ENCODE measurements around the gene SLC35B1.

The SLC35B1 gene

GRCh38 chr17:49742166-49742638, 34.4 kb upstream of the SLC35B1 start:
- DNase-seq (ENCODE audit: low spot score in 2 of 2) = no peak
- no peaks in the 10 kb centered on the region for H3K4me1 ChIP-seq
- in situ Hi-C loops (cut with MboI; ENCODE audit: low sequenced_read_pairs) = no loop called here

DNA sequence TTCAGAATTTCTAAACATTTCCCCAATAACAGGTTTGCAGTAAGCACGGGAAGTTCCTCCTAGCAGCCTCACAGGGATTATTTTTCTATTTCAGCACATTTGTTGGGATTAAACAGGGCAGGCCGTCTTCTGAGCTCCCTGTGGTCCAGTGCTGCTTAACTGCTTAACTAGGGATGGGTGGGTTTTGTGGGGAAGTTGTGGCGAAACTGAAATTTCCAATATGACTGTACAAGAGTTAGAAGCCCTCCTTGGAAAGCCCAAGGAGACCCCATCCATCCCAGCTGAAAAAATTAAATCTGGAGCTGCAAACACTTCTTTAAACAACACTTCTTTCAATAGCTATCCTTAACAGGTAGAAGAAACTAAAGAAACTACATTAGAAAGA, 33.9 kb upstream of the SLC35B1 start:
- no peaks in the 10 kb centered on the region for H3K36me3 ChIP-seq (replicated peaks)
- no peak for DNase-seq (ENCODE audit: low spot score in 2 of 2)

More at GRCh38 chr17:49742166-49742638, 34.4 kb upstream of the SLC35B1 start:
- Histone ChIP-seq H3K9me3 (no peaks in the 10 kb centered on the region), H3K36me3 (replicated peaks) (no peaks in the 10 kb centered on the region), H3K27me3 (ENCODE audit: low read depth) (no peaks in the 10 kb centered on the region), H3K4me3 (no peak overlapping the region)

DNA sequence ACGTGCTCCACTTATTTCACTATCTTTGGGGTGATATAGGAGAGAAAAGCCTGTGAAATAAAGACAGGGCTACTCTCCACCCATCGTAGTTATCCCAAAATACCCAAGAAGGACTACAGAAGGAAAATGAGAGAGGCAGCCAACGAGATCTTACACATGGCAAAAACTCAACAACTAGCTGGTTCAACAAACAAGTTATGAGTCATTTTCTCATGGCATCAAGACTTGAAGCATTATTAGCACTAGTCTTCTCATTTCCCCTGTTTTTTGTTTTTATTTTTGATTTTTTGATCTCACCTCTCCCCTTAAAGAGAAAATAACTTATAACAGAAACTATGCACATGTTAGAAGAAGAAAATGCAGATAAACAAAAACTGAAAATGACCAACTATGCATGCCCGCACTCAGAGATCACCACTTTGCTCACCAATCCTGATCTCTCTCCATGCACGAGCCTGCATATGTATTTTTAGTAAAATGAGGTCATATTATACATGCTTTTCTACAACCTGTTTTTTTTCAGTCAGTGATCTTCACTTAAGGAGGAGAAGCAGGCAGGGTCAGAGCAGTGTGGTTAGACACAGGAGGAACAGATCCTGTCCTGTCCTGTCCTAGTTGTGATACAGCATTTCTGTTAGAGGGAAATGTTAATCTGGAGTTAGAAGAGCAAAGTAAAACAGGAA, 33.4 kb upstream of the SLC35B1 start:
- H3K4me3 ChIP-seq = no peak overlapping the region
- H3K36me3 ChIP-seq (replicated peaks) = no peaks in the 10 kb centered on the region
- no peak for DNase-seq (ENCODE audit: low spot score in 2 of 2)
- H3K27me3 ChIP-seq (ENCODE audit: low read depth) = no peaks in the 10 kb centered on the region
- H3K4me1 ChIP-seq = no peaks in the 10 kb centered on the region
- in situ Hi-C loops (cut with MboI; ENCODE audit: low sequenced_read_pairs) = no loop called here
- H3K9me3 ChIP-seq = no peaks in the 10 kb centered on the region

More for the DNA sequence above, 33.9 kb upstream of the SLC35B1 start:
- Histone ChIP-seq H3K27me3 (ENCODE audit: low read depth) (no peaks in the 10 kb centered on the region), H3K9me3 (no peaks in the 10 kb centered on the region), H3K4me3 (no peak overlapping the region), H3K4me1 (no peaks in the 10 kb centered on the region)
- in situ Hi-C loops (cut with MboI; ENCODE audit: low sequenced_read_pairs) = no loop called here

GRCh38 chr17:49739641-49740271, 32.0 kb upstream of the SLC35B1 start:
- Histone ChIP-seq H3K4me3 (no peak overlapping the region), H3K4me1 (no peaks in the 10 kb centered on the region), H3K27me3 (ENCODE audit: low read depth) (no peaks in the 10 kb centered on the region), H3K9me3 (no peaks in the 10 kb centered on the region), H3K36me3 (replicated peaks) (no peaks in the 10 kb centered on the region)
- in situ Hi-C loops (cut with MboI; ENCODE audit: low sequenced_read_pairs) = no loop called here
- no peak for DNase-seq (ENCODE audit: low spot score in 2 of 2)

DNA sequence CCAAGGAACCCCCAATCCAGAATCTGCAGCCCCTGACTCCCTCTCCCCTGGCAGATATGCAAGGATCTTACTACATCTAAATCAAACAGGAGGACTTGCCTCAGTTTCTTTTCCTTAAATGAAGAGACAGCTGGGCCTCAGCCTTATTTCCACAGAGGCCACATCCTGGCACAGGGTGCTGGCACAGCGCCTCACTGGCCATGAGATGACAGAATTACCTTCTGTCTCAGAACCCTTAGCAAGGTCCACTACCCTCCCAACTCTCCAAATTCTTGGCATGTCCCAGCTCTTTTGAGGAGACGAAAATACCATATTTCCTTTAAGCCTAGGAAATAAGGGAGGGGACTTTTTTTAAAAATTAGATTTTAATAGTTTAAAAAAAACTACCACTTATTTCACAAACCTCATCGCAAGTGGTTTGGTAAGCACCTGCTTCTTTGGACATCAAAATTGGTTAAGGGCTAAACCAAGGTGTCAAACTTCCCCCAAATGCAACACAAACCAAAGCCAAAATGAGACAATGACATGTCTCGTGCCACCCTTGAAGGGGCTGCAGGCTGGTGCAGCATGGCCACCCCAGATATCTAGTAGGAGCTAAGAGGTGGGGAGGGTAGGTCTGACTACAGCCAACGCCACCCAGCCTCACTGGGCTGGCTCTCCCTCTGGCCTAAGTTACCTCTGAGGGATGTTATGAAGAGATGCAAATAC, 30.8 kb upstream of the SLC35B1 start:
- in situ Hi-C loops (cut with MboI; ENCODE audit: low sequenced_read_pairs) = no loop called here
- H3K4me1 ChIP-seq = no peaks in the 10 kb centered on the region
- H3K36me3 ChIP-seq (replicated peaks) = no peaks in the 10 kb centered on the region
- H3K4me3 ChIP-seq = no peak overlapping the region
- no peaks in the 10 kb centered on the region for H3K9me3 ChIP-seq
- H3K27me3 ChIP-seq (ENCODE audit: low read depth) = no peaks in the 10 kb centered on the region
- DNase-seq (ENCODE audit: low spot score in 2 of 2) = no peak

- Histone ChIP-seq H3K27me3 (ENCODE audit: low read depth) (no peaks in the 10 kb centered on the region), H3K9me3 (no peaks in the 10 kb centered on the region), H3K4me3 (no peak overlapping the region), H3K4me1 (no peaks in the 10 kb centered on the region), H3K36me3 (replicated peaks) (no peaks in the 10 kb centered on the region)
- DNase-seq (ENCODE audit: low spot score in 2 of 2) = no peak
- in situ Hi-C loops (cut with MboI; ENCODE audit: low sequenced_read_pairs) = no loop called here
Observed at GRCh38 chr17:49734515-49735490, 27.0 kb upstream of the SLC35B1 start.

DNA sequence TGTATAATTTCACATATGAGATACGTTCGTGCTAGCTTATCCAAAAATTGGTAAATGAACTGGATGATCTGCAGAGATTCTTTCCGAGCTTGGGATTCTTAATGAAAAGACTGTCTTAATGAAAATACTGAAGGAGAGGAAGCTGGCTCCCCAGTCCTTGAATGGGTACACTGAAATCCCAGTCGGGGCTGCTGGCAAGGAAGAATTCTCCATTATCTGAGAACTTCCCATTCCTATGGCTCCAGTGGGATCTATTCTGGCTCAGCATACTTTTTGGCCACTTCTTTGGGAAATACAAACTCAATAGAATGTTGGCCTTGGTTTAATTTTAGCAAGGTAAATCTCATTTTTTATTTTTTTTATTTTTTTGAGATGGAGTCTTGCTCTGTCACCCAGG, 23.7 kb upstream of the SLC35B1 start:
- H3K4me1 ChIP-seq = no peaks in the 10 kb centered on the region
- H3K9me3 ChIP-seq = no peaks in the 10 kb centered on the region
- in situ Hi-C loops (cut with MboI; ENCODE audit: low sequenced_read_pairs) = no loop called here
- H3K36me3 ChIP-seq (replicated peaks) = no peaks in the 10 kb centered on the region
- H3K4me3 ChIP-seq = no peak overlapping the region
- DNase-seq (ENCODE audit: low spot score in 2 of 2) = no peak
- H3K27me3 ChIP-seq (ENCODE audit: low read depth) = no peaks in the 10 kb centered on the region

DNA sequence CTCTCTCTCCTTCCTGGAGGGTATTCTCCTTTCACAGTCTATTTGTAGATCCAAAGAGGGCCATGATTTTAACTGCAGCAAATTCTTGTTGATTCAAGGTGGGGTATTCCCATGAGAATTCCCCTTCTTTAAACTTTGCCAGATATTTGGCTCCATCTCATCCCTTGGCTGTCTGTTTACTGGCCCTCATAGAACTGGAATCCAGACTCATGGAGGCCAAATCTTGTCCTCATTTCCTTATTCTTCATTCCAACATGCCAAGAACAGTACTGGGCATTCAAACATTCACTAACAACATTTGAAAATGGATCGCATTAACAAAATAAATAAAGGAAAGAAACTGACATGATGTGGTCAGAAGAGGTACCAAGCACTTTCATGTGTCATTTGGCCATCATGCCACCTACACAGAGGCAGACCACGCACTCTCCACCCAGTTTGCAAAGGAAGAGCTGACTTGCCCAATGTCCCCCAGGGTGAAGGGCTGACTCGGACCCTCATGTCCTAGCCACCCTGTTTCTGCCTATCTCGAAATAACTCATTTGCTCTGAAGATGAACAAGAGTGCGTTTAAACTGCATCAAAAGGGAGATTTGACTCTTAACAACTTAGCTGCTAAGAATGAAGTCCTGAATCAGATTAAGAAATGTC, 23.1 kb upstream of the SLC35B1 start:
- H3K27me3 ChIP-seq (ENCODE audit: low read depth) = no peaks in the 10 kb centered on the region
- in situ Hi-C loops (cut with MboI; ENCODE audit: low sequenced_read_pairs) = no loop called here

DNA sequence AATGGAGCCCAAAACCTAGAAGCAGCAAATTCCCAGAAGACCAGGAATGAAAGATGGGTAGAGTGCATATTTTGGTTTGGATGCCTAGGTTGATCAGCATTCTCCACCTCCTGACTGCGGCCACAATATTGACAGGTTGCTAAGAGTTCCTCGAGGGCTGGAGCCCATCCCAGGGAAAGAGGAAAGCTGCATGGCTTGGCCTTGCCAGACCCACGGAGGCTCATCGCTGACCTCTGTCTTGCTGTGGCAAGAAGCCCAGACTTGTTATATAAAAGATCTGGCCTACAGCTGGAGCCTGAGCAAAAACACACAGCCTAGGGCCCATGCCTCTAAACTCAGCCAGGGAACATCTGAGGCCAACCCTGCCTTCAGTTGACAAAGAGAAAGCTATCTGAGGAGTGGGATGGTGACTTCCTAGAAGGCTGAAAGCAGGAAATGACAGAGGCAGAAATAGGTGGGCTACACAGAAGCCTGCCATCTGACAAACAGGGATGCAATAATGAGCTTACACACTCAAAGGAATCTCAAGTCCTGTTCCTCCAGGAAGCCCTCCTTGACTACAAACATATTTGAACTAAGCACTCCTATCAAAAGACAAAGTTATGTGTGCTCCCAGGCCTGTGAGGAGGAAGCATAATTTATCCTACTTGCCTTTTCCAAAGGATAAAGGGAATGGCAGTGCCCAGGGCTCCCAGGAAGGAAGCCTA, 22.5 kb upstream of the SLC35B1 start:
- in situ Hi-C loops (cut with MboI; ENCODE audit: low sequenced_read_pairs) = no loop called here
- no peaks in the 10 kb centered on the region for H3K4me1 ChIP-seq
- no peak for DNase-seq (ENCODE audit: low spot score in 2 of 2)
- H3K9me3 ChIP-seq = no peaks in the 10 kb centered on the region
- H3K27me3 ChIP-seq (ENCODE audit: low read depth) = no peaks in the 10 kb centered on the region
- H3K36me3 ChIP-seq (replicated peaks) = no peaks in the 10 kb centered on the region
- H3K4me3 ChIP-seq = no peak overlapping the region

More for the DNA sequence above, 23.1 kb upstream of the SLC35B1 start:
- Histone ChIP-seq H3K4me3 (no peak overlapping the region), H3K4me1 (no peaks in the 10 kb centered on the region), H3K36me3 (replicated peaks) (no peaks in the 10 kb centered on the region), H3K9me3 (no peaks in the 10 kb centered on the region)
- DNase-seq (ENCODE audit: low spot score in 2 of 2) = no peak

DNA sequence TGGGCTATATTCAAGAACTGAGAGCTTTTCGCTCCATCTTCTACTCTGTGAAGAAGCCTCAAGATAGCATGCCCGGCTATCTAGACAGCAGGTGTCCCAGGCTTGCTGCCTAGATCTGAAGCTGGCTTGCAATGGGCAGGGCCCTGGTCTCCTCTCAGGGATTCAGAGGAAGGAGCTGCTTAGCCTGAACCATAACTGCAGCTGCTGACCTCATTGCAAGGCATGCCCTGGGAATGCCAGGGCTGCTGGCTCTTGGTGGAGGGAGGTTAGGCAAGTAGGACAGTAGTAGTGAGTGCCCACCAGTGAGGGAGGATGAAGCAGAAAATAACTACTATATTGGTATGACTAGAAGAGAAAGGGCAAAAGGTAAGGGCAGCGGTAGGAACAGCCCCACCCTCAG, 21.3 kb upstream of the SLC35B1 start:
- no peak overlapping the region for H3K4me3 ChIP-seq
- DNase-seq (ENCODE audit: low spot score in 2 of 2) = no peak
- H3K36me3 ChIP-seq (replicated peaks) = no peaks in the 10 kb centered on the region
- H3K27me3 ChIP-seq (ENCODE audit: low read depth) = no peaks in the 10 kb centered on the region
- in situ Hi-C loops (cut with MboI; ENCODE audit: low sequenced_read_pairs) = no loop called here
- H3K9me3 ChIP-seq = no peaks in the 10 kb centered on the region
- H3K4me1 ChIP-seq = no peaks in the 10 kb centered on the region

DNA sequence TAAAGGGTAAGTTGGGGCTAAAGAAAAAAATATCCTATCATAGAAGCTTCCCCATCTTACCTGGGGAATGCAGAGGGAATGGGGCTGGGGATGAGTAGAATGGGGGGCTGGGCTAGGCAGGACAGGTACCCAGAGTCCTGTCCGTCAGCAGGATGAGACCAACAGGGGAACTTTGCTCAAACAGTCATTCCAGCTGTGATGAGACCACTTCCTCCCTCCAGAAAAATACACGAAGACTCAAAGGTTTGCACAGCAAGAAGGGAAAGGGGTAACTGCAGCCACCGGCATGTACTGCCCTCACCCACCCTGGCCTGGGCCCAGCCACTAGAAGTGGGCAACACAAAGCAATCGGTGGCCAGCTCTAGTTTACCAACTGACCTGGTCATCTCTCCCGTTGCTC, 20.7 kb upstream of the SLC35B1 start:
- no peaks in the 10 kb centered on the region for H3K27me3 ChIP-seq (ENCODE audit: low read depth)

DNA sequence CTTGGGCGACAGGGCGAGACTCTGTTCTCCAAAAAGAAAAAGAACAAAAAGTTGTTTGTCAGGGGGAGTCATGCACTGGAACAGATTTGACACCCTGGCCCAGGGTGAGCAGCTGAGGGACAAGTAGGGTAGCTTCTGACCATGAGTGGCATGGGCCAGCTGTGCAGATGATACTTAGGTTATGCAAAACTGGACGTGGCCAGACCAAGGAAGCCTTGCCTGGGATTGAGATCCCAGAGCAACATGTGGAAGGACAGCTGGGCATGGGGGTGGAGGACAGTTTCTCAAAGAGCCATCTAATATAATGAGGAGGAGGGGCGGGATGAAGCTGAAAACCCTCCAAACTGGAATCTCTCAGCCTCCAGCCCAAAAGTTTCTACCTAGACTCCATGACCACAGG, 19.6 kb upstream of the SLC35B1 start:
- Histone ChIP-seq H3K9me3 (no peaks in the 10 kb centered on the region), H3K36me3 (replicated peaks) (no peaks in the 10 kb centered on the region), H3K4me3 (no peak overlapping the region), H3K4me1 (no peaks in the 10 kb centered on the region), H3K27me3 (ENCODE audit: low read depth) (no peaks in the 10 kb centered on the region)
- no peak for DNase-seq (ENCODE audit: low spot score in 2 of 2)
- in situ Hi-C loops (cut with MboI; ENCODE audit: low sequenced_read_pairs) = no loop called here

More for the DNA sequence above, 20.7 kb upstream of the SLC35B1 start:
- no peak overlapping the region for H3K4me3 ChIP-seq
- H3K4me1 ChIP-seq = no peaks in the 10 kb centered on the region
- H3K36me3 ChIP-seq (replicated peaks) = no peaks in the 10 kb centered on the region
- in situ Hi-C loops (cut with MboI; ENCODE audit: low sequenced_read_pairs) = no loop called here
- no peaks in the 10 kb centered on the region for H3K9me3 ChIP-seq
- DNase-seq (ENCODE audit: low spot score in 2 of 2) = no peak
